ENCODE results near the gene CACNG4.

GRCh38 chr17:67055041-67055443, 90.5 kb downstream of the CACNG4 start:
- TF ChIP-seq CTCF (conservative IDR thresholded peaks at IDR 0.05; ENCODE audit: low read length) (no peak), EZH2phosphoT487 (IDR thresholded peaks at IDR 0.05; ENCODE audit: borderline replicate concordance) (no peak)
